IMR-90 (cell line): ENCODE measurements around the gene TMA7. TPM values are rescaled to one million over a fixed set of nuclear protein-coding genes. Genes with fewer than 3 reads are reported as not detected.

ENCODE experiments used
- ATAC-seq: fragments of 200-7000 bp; cut with Tn5 transposase; 2 replicates; pipeline ENCODE4 v1.9.1; 2020; ENCODE audit warnings: low read depth, mild to moderate bottlenecking, moderate library complexity
- BruUV-seq: library from RNA; stranded (reverse); fragments of 400-500 nt; replicated peaks from 2 replicates; lab custom pipeline; 2021; lab: Mats Ljungman, UMichigan
- CTCF ChIA-PET: fragments of 300-600 bp; formaldehyde crosslinking; extraction: SDS; loops from one replicate; lab custom pipeline; 2021; ENCODE audit warnings: antibody characterized with exemption; lab: Yijun Ruan, JAX
- POLR2A ChIA-PET: fragments of 300-600 bp; sonication (Branson Sonifier 250); formaldehyde crosslinking; loops from one replicate; lab custom pipeline; 2022; ENCODE audit warnings: antibody characterized with exemption; ENCODE audit not compliant: unreplicated experiment; lab: Charles Lee
- DNase-seq: peaks from one replicate; pipeline ENCODE4 v3.0.0; 2013
- H2AFZ ChIP-seq: replicated peaks from 2 replicates; pipeline ENCODE3; 2013; ENCODE audit warnings: low read length, mild to moderate bottlenecking; ENCODE audit not compliant: poor library complexity
- H2AK5ac ChIP-seq: 2 replicates; pipeline ENCODE4 v1.6.1; 2013; ENCODE audit warnings: low read depth, low read length, inconsistent platforms
- H2AK9ac ChIP-seq: replicated peaks from 2 replicates; pipeline ENCODE3; 2013; ENCODE audit warnings: mild to moderate bottlenecking, low read depth, low read length, moderate library complexity; ENCODE audit not compliant: poor library complexity
- H2BK120ac ChIP-seq: 2 replicates; pipeline ENCODE4 v1.6.1; 2013; ENCODE audit warnings: low read depth, low read length, inconsistent platforms
- H2BK15ac ChIP-seq: 3 replicates; pipeline ENCODE4 v1.6.1; 2013; ENCODE audit warnings: low read depth, low read length, inconsistent platforms
- H2BK20ac ChIP-seq: 2 replicates; pipeline ENCODE4 v1.6.1; 2013; ENCODE audit warnings: low read depth, mild to moderate bottlenecking, inconsistent platforms, low read length, moderate library complexity
- H2BK5ac ChIP-seq: 2 replicates; pipeline ENCODE4 v1.6.1; 2013; ENCODE audit warnings: mild to moderate bottlenecking, low read depth, low read length, inconsistent platforms; ENCODE audit not compliant: poor library complexity, severe bottlenecking
- H3K14ac ChIP-seq: replicated peaks from 2 replicates; pipeline ENCODE4 v1.6.1; 2013; ENCODE audit warnings: low read depth, low read length, inconsistent platforms
- H3K18ac ChIP-seq: 2 replicates; pipeline ENCODE4 v1.6.1; 2013; ENCODE audit warnings: low read depth, low read length, control low read depth
- H3K23ac ChIP-seq: 2 replicates; pipeline ENCODE4 v1.6.1; 2013; ENCODE audit warnings: low read depth, low read length, inconsistent platforms
- H3K27ac ChIP-seq: 2 replicates; pipeline ENCODE4 v1.5.1; 2013; ENCODE audit warnings: mild to moderate bottlenecking, control low read depth, low read length; ENCODE audit not compliant: insufficient read depth
- H3K27me3 ChIP-seq: 2 replicates; pipeline ENCODE4 v1.6.1; 2013; ENCODE audit warnings: low read length; ENCODE audit not compliant: control insufficient read depth, insufficient read depth
- H3K36me3 ChIP-seq: 2 replicates; pipeline ENCODE4 v1.6.1; 2013; ENCODE audit warnings: low read length, mixed read lengths; ENCODE audit not compliant: control insufficient read depth, insufficient read depth
- H3K4ac ChIP-seq: 2 replicates; pipeline ENCODE4 v1.6.1; 2013; ENCODE audit warnings: low read depth, low read length, inconsistent platforms
- H3K4me1 ChIP-seq: 2 replicates; pipeline ENCODE4 v1.6.1; 2013; ENCODE audit warnings: low read length, mixed read lengths; ENCODE audit not compliant: control insufficient read depth, insufficient read depth
- H3K4me2 ChIP-seq: 2 replicates; pipeline ENCODE4 v1.6.1; 2013; ENCODE audit warnings: low read depth, mild to moderate bottlenecking, control low read depth, low read length, moderate library complexity
- H3K4me3 ChIP-seq: 2 replicates; pipeline ENCODE4 v1.5.1; 2013; ENCODE audit warnings: low read depth, mild to moderate bottlenecking, control low read depth, low read length, moderate library complexity; ENCODE audit not compliant: insufficient read depth
- H3K56ac ChIP-seq: 2 replicates; pipeline ENCODE4 v1.6.1; 2013; ENCODE audit warnings: low read length, inconsistent platforms; ENCODE audit not compliant: insufficient read depth; ENCODE audit errors: extremely low read depth
- H3K79me1 ChIP-seq, 2 experiments: 2 replicates each; pipeline ENCODE4 v1.6.1; 2013; ENCODE audit warnings: low read length in 2 of 2, inconsistent platforms in 1 of 2, low read depth in 1 of 2
- H3K9ac ChIP-seq: 2 replicates; pipeline ENCODE4 v1.6.1; 2013; ENCODE audit warnings: low read depth, low read length, control low read depth
- H3K9me1 ChIP-seq: 2 replicates; pipeline ENCODE4 v1.6.1; 2013; ENCODE audit warnings: low read length, inconsistent platforms; ENCODE audit not compliant: insufficient read depth
- H3K9me3 ChIP-seq: 2 replicates; pipeline ENCODE4 v1.6.1; 2013; ENCODE audit warnings: low read length; ENCODE audit not compliant: control insufficient read depth, insufficient read depth
- H4K20me1 ChIP-seq: 2 replicates; pipeline ENCODE4 v1.6.1; 2013; ENCODE audit warnings: low read length, inconsistent platforms; ENCODE audit not compliant: insufficient read depth
- H4K5ac ChIP-seq: 2 replicates; pipeline ENCODE4 v1.6.1; 2013; ENCODE audit warnings: mild to moderate bottlenecking, low read depth, low read length, control low read depth
- H4K8ac ChIP-seq, 2 experiments: 2 replicates each; pipeline ENCODE4 v1.6.1; 2013; ENCODE audit warnings: low read depth in 2 of 2, low read length in 2 of 2, control low read depth in 1 of 2, inconsistent platforms in 1 of 2
- H4K91ac ChIP-seq: 2 replicates; pipeline ENCODE4 v1.6.1; 2013; ENCODE audit warnings: low read depth, low read length, inconsistent platforms; ENCODE audit not compliant: insufficient read depth
- CEBPB ChIP-seq: IDR thresholded peaks from 2 replicates; pipeline ENCODE4 v1.6.1; 2012; ENCODE audit warnings: low read depth, low read length, improper control_type of control experiment
- MXI1 ChIP-seq: IDR thresholded peaks from 2 replicates; pipeline ENCODE4 v1.6.1; 2012; ENCODE audit warnings: low read depth, mild to moderate bottlenecking, low read length, moderate library complexity, borderline replicate concordance
- RAD21 ChIP-seq: IDR thresholded peaks from 2 replicates; pipeline ENCODE4 v1.6.1; 2012; ENCODE audit warnings: low read length, improper control_type of control experiment
- SMC3 ChIP-seq: fragments of 150-350 bp; IDR thresholded peaks from 2 replicates; pipeline ENCODE4 v1.6.1; 2016; ENCODE audit warnings: low read depth, mild to moderate bottlenecking, antibody characterized with exemption, low read length, moderate library complexity
- WGBS, 2 experiments: methylation state at CpG; one replicate each; pipeline versions ENCODE4 v1.1.5 to v1.1.7; 2013; ENCODE audit warnings: missing lambda C conversion rate in 2 of 2; ENCODE audit not compliant: insufficient read length in 1 of 2; ENCODE audit errors: extremely low coverage in 2 of 2; 5-methylcytosine and 5-hydroxymethylcytosine counted together
- dilution Hi-C: fragments of 300-500 bp; cut with HindIII; formaldehyde crosslinking; loops from one replicate; pipeline ENCODE4 v1.14.3; 2018; ENCODE audit warnings: low sequenced_read_pairs; ENCODE audit not compliant: unreplicated experiment
- in situ Hi-C: fragments of 300-500 bp; cut with MboI; formaldehyde crosslinking; loops from 3 replicates; pipeline ENCODE4 v1.14.3; 2019; ENCODE audit warnings: low sequenced_read_pairs, inconsistent platforms, mixed read lengths
- intact Hi-C: fragments of 100-400 bp; cut with micrococcal nuclease; formaldehyde crosslinking; loops from 2 replicates; pipeline ENCODE4 v1.10.0; 2022
- polyA plus RNA-seq, 3 experiments: library from polyadenylated mRNA; depleted of rRNA; stranded (reverse); fragments of >200 nt; gene quantifications; 2 replicates each; pipeline ENCODE4 v1.2.3, GENCODE V29; 2012; ENCODE audit warnings: low replicate concordance in 1 of 3
- total RNA-seq: library from RNA; depleted of rRNA; stranded (reverse); fragments of >200 nt; gene quantifications from 2 replicates; pipeline ENCODE4 v1.2.3, GENCODE V29; 2012
- TF ChIP-seq, protein P1 (sequence below): conservative IDR thresholded peaks from 2 replicates; pipeline ENCODE4 v1.5.1; 2012; ENCODE audit warnings: mild to moderate bottlenecking, low read depth, low read length, improper control_type of control experiment
- TF ChIP-seq, protein P2 (sequence below): fragments of 150-350 bp; IDR thresholded peaks from 2 replicates; pipeline ENCODE4 v1.6.1; 2017; ENCODE audit warnings: mild to moderate bottlenecking, antibody characterized with exemption, low read length, low read depth

The TMA7 gene
- total and polyA plus RNA-seq, 2 of the 4 experiments (the other 2 are of a cell fraction), result 81.9 to 240 TPM

DNA sequence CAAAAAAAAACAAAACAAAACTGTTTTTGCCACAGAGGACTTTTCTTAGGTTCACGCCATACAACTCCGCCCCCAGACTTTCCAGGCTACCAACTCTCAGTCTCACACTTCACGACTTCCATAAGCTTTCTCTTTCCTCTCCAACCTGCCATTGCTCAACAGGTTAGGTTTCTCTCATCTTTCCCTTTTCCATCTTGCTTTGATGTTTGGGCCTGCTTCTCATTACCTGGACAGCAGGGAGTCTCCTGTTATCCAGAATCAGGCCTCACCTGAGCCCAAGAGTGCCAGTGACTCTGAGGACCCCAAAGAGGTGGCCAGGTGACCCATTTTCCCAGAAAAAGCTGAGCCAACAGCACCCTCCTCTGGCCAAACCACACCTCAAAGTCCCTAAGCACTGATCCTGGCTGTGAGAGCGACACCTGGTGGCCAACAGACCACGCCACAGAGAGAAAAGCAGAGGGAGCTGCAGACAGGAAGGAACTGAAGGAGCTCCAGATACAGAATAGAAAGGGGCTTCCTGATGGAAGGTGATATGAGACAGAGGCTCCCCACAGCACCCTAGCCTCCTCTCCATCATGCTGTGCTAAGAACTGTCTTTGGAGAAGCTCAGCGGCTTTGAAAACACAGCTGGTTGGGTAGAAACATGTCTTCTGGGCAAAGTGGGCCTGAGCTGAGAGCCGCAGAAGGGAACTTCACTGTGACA is 4.1 kb upstream of the TMA7 start:
- H4K5ac ChIP-seq, result no peak overlapping the region
- no peak overlapping the region for H4K91ac ChIP-seq
- no peak overlapping the region for H2BK15ac ChIP-seq
- no peaks in the 10 kb centered on the region for H3K4me1 ChIP-seq
- no peaks in the 10 kb centered on the region; the same call in 1 of the 2 replicates for H4K20me1 ChIP-seq
- no peak overlapping the region for H3K14ac ChIP-seq
- 90% methylated on average over 2 of the region's 7 CpGs; no CpG with 5 or more reads in 1 of the 2 experiments for WGBS, 2 experiments
- no peak overlapping the region for H3K4ac ChIP-seq
- H3K4me2 ChIP-seq, result no peak overlapping the region
- H4K8ac ChIP-seq, result no peak overlapping the region
- DNase-seq (peak; percentile 79), ATAC-seq (peak; percentile 46)
- H3K56ac ChIP-seq, result no peak overlapping the region
- H3K9me3 ChIP-seq, result no peaks in the 10 kb centered on the region
- H2AK9ac ChIP-seq, result peak overlapping the region; percentile 7
- POLR2A ChIA-PET, result interaction anchor here (1.1 kb wide), 1 partner anchor 35 kb away, joined by 4 read pairs; no protein-coding TSS in a partner anchor
- 0 out of 2 replicates have a peak overlapping the region, but pooled peaks have one; percentile 27 for H2AK5ac ChIP-seq
- H3K27me3 ChIP-seq, result no peaks in the 10 kb centered on the region
- no peak overlapping the region for H2BK5ac ChIP-seq
- H3K18ac ChIP-seq, result no peak overlapping the region
- no peak overlapping the region for H2BK120ac ChIP-seq
- peaks cover 18% of the 10 kb centered on the region for H3K36me3 ChIP-seq
- in situ Hi-C loops, result loop anchor here (5.0 kb wide), 2 partner anchors 34 to 164 kb away; no protein-coding TSS in a partner anchor
- 0 out of 2 replicates have a peak, but pooled peaks cover 4% of the 10 kb centered on the region for H3K9me1 ChIP-seq
- H3K23ac ChIP-seq, result no peak overlapping the region
- H2BK20ac ChIP-seq, result no peak overlapping the region
- CTCF ChIA-PET, result interaction anchor here (0.6 to 2.4 kb wide), 37 partner anchors 10 to 1151 kb away, joined by 3 to 65 read pairs (median 4); partner anchors contain the start of genes ATRIP and CDC25A
- no peak overlapping the region for H3K4me3 ChIP-seq
- BruUV-seq, result no TSS peak
- peaks cover 19 to 35% of the 10 kb centered on the region in 2 experiments for H3K79me1 ChIP-seq
- dilution Hi-C loops, result no loop called here
- TF ChIP-seq, protein P1, sequence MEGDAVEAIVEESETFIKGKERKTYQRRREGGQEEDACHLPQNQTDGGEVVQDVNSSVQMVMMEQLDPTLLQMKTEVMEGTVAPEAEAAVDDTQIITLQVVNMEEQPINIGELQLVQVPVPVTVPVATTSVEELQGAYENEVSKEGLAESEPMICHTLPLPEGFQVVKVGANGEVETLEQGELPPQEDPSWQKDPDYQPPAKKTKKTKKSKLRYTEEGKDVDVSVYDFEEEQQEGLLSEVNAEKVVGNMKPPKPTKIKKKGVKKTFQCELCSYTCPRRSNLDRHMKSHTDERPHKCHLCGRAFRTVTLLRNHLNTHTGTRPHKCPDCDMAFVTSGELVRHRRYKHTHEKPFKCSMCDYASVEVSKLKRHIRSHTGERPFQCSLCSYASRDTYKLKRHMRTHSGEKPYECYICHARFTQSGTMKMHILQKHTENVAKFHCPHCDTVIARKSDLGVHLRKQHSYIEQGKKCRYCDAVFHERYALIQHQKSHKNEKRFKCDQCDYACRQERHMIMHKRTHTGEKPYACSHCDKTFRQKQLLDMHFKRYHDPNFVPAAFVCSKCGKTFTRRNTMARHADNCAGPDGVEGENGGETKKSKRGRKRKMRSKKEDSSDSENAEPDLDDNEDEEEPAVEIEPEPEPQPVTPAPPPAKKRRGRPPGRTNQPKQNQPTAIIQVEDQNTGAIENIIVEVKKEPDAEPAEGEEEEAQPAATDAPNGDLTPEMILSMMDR, result peak; percentile 100
- TF ChIP-seq SMC3, result peak; percentile 99
- TF ChIP-seq RAD21, result peak; percentile 93
- TF ChIP-seq, protein P2, sequence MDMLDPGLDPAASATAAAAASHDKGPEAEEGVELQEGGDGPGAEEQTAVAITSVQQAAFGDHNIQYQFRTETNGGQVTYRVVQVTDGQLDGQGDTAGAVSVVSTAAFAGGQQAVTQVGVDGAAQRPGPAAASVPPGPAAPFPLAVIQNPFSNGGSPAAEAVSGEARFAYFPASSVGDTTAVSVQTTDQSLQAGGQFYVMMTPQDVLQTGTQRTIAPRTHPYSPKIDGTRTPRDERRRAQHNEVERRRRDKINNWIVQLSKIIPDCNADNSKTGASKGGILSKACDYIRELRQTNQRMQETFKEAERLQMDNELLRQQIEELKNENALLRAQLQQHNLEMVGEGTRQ, result peak; percentile 12; the same call in 1 of the 2 replicates
- no peak for TF ChIP-seq CEBPB
- TF ChIP-seq MXI1, result no peak
- H2AFZ ChIP-seq, result peak overlapping the region; percentile 44
- intact Hi-C loops, result loop anchor here (1.0 kb wide), 4 partner anchors 34 to 242 kb away; no protein-coding TSS in a partner anchor
- no peak overlapping the region for H3K27ac ChIP-seq
- no peak overlapping the region for H3K9ac ChIP-seq
